Choroid plexus epithelial cell (primary cell): Measurements from ENCODE around the gene GIMD1.

Source experiments
- DNase-seq: peaks from one replicate; pipeline ENCODE4 v3.0.0-alpha.2; 2010; ENCODE audit warnings: low read depth
- H3K4me3 ChIP-seq: 2 replicates; pipeline ENCODE4 v1.5.1; 2011; ENCODE audit warnings: low read depth, mild to moderate bottlenecking, control low read depth, low read length, moderate library complexity
- TF ChIP-seq, protein P1 (sequence below): conservative IDR thresholded peaks from 2 replicates; pipeline ENCODE4 v1.5.1; 2011; ENCODE audit warnings: low read depth, mild to moderate bottlenecking, control low read depth, inconsistent platforms, low read length, moderate library complexity

The GIMD1 gene

GRCh38 chr4:106366026-106366425, 2.6 kb downstream of the GIMD1 start:
- TF ChIP-seq, protein P1, sequence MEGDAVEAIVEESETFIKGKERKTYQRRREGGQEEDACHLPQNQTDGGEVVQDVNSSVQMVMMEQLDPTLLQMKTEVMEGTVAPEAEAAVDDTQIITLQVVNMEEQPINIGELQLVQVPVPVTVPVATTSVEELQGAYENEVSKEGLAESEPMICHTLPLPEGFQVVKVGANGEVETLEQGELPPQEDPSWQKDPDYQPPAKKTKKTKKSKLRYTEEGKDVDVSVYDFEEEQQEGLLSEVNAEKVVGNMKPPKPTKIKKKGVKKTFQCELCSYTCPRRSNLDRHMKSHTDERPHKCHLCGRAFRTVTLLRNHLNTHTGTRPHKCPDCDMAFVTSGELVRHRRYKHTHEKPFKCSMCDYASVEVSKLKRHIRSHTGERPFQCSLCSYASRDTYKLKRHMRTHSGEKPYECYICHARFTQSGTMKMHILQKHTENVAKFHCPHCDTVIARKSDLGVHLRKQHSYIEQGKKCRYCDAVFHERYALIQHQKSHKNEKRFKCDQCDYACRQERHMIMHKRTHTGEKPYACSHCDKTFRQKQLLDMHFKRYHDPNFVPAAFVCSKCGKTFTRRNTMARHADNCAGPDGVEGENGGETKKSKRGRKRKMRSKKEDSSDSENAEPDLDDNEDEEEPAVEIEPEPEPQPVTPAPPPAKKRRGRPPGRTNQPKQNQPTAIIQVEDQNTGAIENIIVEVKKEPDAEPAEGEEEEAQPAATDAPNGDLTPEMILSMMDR: no peak
- peak; percentile 49 for DNase-seq
- H3K4me3 ChIP-seq: no peak overlapping the region

GRCh38 chr4:106365613-106366012, 3.0 kb downstream of the GIMD1 start:
- no peak overlapping the region for H3K4me3 ChIP-seq
- peak; percentile 92 for DNase-seq
- TF ChIP-seq, protein P1: no peak

DNA sequence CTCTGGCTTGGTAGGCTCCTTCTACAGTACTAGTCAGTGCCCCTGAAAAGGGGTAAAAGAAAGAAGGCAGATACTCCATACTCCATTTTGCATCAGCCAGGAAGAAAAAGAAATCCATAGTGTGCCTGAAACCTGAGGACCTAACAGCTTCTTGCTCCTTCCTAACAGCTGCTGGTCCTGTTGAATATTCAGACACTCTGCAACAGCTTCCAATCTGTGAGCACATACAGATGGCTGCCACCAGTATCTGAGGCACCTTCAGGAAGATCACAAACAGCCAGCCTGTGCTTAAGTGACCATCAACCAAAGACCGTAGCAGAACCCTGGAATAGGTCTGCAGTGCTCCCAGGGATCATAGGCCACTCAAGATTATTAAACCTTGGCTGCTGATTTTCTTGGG, 4.3 kb downstream of the GIMD1 start:
- DNase-seq: no peak
- no peak overlapping the region for H3K4me3 ChIP-seq
- TF ChIP-seq, protein P1: no peak

- TF ChIP-seq, protein P1: no peak
- DNase-seq: no peak
- no peak overlapping the region for H3K4me3 ChIP-seq
These were observed 6.3 kb downstream of the GIMD1 start for GRCh38 chr4:106362086-106362825.

DNA sequence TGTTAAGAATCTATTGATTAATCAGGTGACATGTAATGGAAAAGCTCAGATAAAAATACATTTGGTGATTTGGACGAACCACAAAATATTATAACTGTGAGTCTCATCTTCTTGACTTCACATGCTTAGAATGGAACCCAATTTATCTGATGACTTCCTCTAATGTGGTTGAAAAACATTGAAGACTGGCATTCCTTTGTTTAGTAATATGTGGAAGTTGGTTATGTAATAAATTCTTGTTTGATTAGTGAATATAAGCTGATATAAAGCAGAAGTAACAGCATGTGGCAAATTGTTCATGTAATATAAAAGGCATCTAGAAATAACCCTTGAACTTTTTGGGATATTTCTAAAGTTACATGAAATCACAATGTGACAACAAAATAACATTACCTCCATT, 9.7 kb downstream of the GIMD1 start:
- TF ChIP-seq, protein P1: no peak
- peak; percentile 63 for DNase-seq
- no peak overlapping the region for H3K4me3 ChIP-seq

DNA sequence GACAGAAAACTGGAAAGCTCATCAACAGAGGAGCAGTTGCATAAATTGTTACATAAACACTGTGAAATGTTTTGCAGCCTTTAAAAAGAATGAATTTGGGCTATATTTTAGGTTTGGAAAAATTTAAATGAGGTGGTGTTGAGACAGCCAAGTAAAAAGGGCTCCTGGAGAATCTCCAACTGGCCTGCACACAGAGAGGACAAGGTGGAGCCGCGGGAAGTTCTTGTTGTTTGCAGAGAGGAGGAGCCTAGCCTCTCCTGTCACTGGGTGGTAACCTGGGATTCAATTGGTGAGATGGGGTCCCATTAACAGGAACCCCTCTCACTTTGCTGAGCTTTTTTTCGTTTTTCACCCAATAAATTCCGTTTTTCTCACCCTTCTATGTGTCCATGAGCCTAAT, 13.4 kb downstream of the GIMD1 start:
- peak; percentile 8 for DNase-seq
- TF ChIP-seq, protein P1: no peak

DNA sequence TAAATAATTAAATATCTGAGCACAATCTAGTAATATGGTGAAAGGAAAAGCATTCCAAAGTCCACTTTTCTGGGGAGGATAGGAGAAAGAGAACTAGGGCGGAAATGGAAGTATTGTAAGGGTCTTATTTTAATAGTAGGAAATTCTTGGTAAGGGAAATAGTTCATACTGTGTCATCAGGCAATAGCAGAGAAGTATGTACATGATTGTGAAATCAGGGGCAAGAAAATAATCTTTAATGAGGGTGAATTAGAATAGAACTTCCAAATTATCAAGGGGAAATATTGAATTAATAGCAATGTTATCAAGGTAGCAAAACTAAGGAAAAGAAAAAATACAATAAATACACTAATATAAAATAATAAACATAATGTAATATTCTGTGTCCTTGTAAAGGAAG, 14.8 kb downstream of the GIMD1 start:
- TF ChIP-seq, protein P1: no peak
- no peak overlapping the region for H3K4me3 ChIP-seq
- peak; percentile 20 for DNase-seq

More for the DNA sequence above, 13.4 kb downstream of the GIMD1 start:
- no peak overlapping the region for H3K4me3 ChIP-seq
